Smooth muscle cell (in vitro differentiated cells): ENCODE results near the gene RABEP2. TPM values are rescaled to one million over a fixed set of nuclear protein-coding genes. Genes with fewer than 3 reads are reported as not detected.

ENCODE experiments used
- DNase-seq: peaks from one replicate; lab custom pipeline; 2025; ENCODE audit not compliant: unreplicated experiment; lab: John Stamatoyannopoulos, UW
- H2AFZ ChIP-seq: fragments of 200-600 bp; sonication (generic); 2 replicates; pipeline ENCODE4 v1.6.0; 2016; ENCODE audit warnings: antibody characterized with exemption, low read depth, mild to moderate bottlenecking
- H3F3A ChIP-seq: fragments of 200-600 bp; sonication (generic); 2 replicates; pipeline ENCODE4 v1.6.0; 2017; ENCODE audit warnings: antibody characterized with exemption, low read depth
- H3K27ac ChIP-seq: fragments of 200-600 bp; sonication (generic); 2 replicates; pipeline ENCODE4 v1.5.1; 2016; ENCODE audit warnings: low read depth, mild to moderate bottlenecking
- H3K27me3 ChIP-seq: fragments of 200-600 bp; sonication (generic); 2 replicates; pipeline ENCODE4 v1.6.1; 2016; ENCODE audit warnings: low read depth, mild to moderate bottlenecking
- H3K36me3 ChIP-seq: fragments of 200-600 bp; sonication (generic); 2 replicates; pipeline ENCODE4 v1.5.1; 2016; ENCODE audit warnings: low read depth
- H3K4me1 ChIP-seq: fragments of 200-600 bp; sonication (generic); 2 replicates; pipeline ENCODE4 v1.5.1; 2016; ENCODE audit warnings: low read depth
- H3K4me2 ChIP-seq: fragments of 200-600 bp; sonication (generic); 2 replicates; pipeline ENCODE4 v1.6.0; 2016; ENCODE audit warnings: mild to moderate bottlenecking
- H3K4me3 ChIP-seq: fragments of 200-600 bp; sonication (generic); 2 replicates; pipeline ENCODE4 v1.5.1; 2016; ENCODE audit warnings: mild to moderate bottlenecking
- H3K79me2 ChIP-seq: fragments of 200-600 bp; sonication (generic); 2 replicates; pipeline ENCODE4 v1.6.0; 2016; ENCODE audit warnings: low read depth, mild to moderate bottlenecking
- H3K9ac ChIP-seq: fragments of 200-600 bp; sonication (generic); 2 replicates; pipeline ENCODE4 v1.6.0; 2016; ENCODE audit warnings: low read depth
- H3K9me3 ChIP-seq: fragments of 200-600 bp; sonication (generic); replicated peaks from 2 replicates; pipeline ENCODE4 v1.5.1; 2016; ENCODE audit warnings: low read depth
- H4K20me1 ChIP-seq: fragments of 200-600 bp; sonication (generic); 2 replicates; pipeline ENCODE4 v1.6.0; 2016; ENCODE audit warnings: low read depth
- CTCF ChIP-seq: fragments of 200-600 bp; sonication (generic); IDR thresholded peaks from 2 replicates; pipeline ENCODE4 v1.5.1; 2017; ENCODE audit warnings: borderline replicate concordance, mild to moderate bottlenecking, antibody characterized with exemption; ENCODE audit not compliant: insufficient read depth, poor library complexity, severe bottlenecking
- WGBS: methylation state at CpG from one replicate; pipeline ENCODE4 v1.1.7; 2016; ENCODE audit warnings: low lambda C conversion rate; 5-methylcytosine and 5-hydroxymethylcytosine counted together
- polyA plus RNA-seq: library from polyadenylated mRNA; unstranded; fragments of >200 nt; fragmentation: Nextera tagmentation; extraction: Ambion mirVana; gene quantifications from 2 replicates; pipeline ENCODE4 v1.2.1, GENCODE V29; 2016
- total RNA-seq: library from RNA; depleted of rRNA; stranded (reverse); fragments of >200 nt; gene quantifications from 2 replicates; pipeline ENCODE4 v1.2.3, GENCODE V29; 2014

Gene RABEP2
- total and polyA plus RNA-seq, 2 experiments from 2014 or later = 14.7 to 16.6 TPM

GRCh38 chr16:28937222-28937876 is 12.3 kb upstream of the RABEP2 start:
- no peak for TF ChIP-seq CTCF
- DNase-seq = no peak
- no peaks in the 10 kb centered on the region for H3K27me3 ChIP-seq

GRCh38 chr16:28936784-28937155 is 11.7 kb upstream of the RABEP2 start:
- 94% methylated on average over 26 of the region's 26 CpGs for WGBS
- no peaks in the 10 kb centered on the region for H3K9me3 ChIP-seq

More at GRCh38 chr16:28937222-28937876, 12.3 kb upstream of the RABEP2 start:
- Histone ChIP-seq H2AFZ (no peak overlapping the region), H3K9me3 (no peaks in the 10 kb centered on the region), H3K4me3 (no peak overlapping the region), H3K4me1 (no peaks in the 10 kb centered on the region), H3K4me2 (no peak overlapping the region), H3F3A (no peaks in the 10 kb centered on the region), H3K9ac (no peak overlapping the region), H3K79me2 (no peaks in the 10 kb centered on the region), H3K27ac (no peak overlapping the region), H3K36me3 (no peaks in the 10 kb centered on the region), H4K20me1 (no peaks in the 10 kb centered on the region)
- WGBS = 92% methylated on average over 13 of the region's 14 CpGs

GRCh38 chr16:28935924-28936783 is 11.1 kb upstream of the RABEP2 start:
- peaks cover 1% of the 10 kb centered on the region for H3K4me1 ChIP-seq
- no peaks in the 10 kb centered on the region for H4K20me1 ChIP-seq
- no peak overlapping the region for H3K9ac ChIP-seq
- DNase-seq = no peak
- no peaks in the 10 kb centered on the region for H3K36me3 ChIP-seq
- WGBS = 65% methylated on average over 36 of the region's 36 CpGs
- no peak overlapping the region for H3K4me3 ChIP-seq
- no peaks in the 10 kb centered on the region for H3K27me3 ChIP-seq
- H3F3A ChIP-seq = no peaks in the 10 kb centered on the region
- no peak overlapping the region for H2AFZ ChIP-seq
- no peak overlapping the region for H3K4me2 ChIP-seq
- TF ChIP-seq CTCF = no peak
- no peak overlapping the region for H3K27ac ChIP-seq
- H3K79me2 ChIP-seq = no peaks in the 10 kb centered on the region
- H3K9me3 ChIP-seq = no peaks in the 10 kb centered on the region

More at GRCh38 chr16:28936784-28937155, 11.7 kb upstream of the RABEP2 start:
- DNase-seq = no peak
- H4K20me1 ChIP-seq = no peaks in the 10 kb centered on the region
- H3K4me1 ChIP-seq = no peaks in the 10 kb centered on the region
- H2AFZ ChIP-seq = no peak overlapping the region
- no peak overlapping the region for H3K27ac ChIP-seq
- no peaks in the 10 kb centered on the region for H3K36me3 ChIP-seq
- H3F3A ChIP-seq = no peaks in the 10 kb centered on the region
- H3K4me2 ChIP-seq = no peak overlapping the region
- no peaks in the 10 kb centered on the region for H3K27me3 ChIP-seq
- H3K4me3 ChIP-seq = no peak overlapping the region
- no peak overlapping the region for H3K9ac ChIP-seq
- H3K79me2 ChIP-seq = no peaks in the 10 kb centered on the region
- no peak for TF ChIP-seq CTCF
